Fibroblast of skin of back (primary cell): Measurements from ENCODE around the gene SPOCK2.
A peak's percentile ranks its signal among the peaks of the same experiment; 100 is the strongest.
"Not testable (repeated sequence)": the region's sequence is repeated elsewhere in the genome, so short reads cannot be mapped to it uniquely, and the experiment has no call there.

ENCODE experiments used
- DNase-seq: peaks from one replicate; pipeline ENCODE4 v3.0.0-alpha.2; 2013

Gene SPOCK2

DNA sequence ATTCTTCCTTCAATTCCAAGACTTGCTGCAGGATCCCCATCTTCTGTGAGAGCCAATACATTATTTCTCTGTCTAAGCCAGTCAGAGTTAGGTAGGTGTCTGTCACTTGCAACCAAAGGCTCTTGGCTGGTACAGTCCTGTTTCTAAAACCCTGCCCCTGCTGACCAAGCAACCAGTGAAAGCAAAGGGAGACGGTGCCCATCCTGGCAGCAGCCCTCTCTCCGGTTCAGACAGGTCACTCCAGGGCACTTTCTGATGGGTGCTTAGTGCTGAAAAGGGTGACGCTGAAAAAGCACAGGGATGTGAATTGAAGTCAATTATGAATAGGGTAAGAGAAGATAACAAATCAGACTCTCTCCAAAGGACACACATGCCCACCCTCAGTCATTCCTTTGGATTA lies 37.5 kb downstream of the SPOCK2 start:
- no peak for DNase-seq

- no peak for DNase-seq
Measured at GRCh38 chr10:72049969-72050781, 38.2 kb downstream of the SPOCK2 start.

- no peak for DNase-seq
Measured at GRCh38 chr10:72049472-72049871, 38.9 kb downstream of the SPOCK2 start.

DNA sequence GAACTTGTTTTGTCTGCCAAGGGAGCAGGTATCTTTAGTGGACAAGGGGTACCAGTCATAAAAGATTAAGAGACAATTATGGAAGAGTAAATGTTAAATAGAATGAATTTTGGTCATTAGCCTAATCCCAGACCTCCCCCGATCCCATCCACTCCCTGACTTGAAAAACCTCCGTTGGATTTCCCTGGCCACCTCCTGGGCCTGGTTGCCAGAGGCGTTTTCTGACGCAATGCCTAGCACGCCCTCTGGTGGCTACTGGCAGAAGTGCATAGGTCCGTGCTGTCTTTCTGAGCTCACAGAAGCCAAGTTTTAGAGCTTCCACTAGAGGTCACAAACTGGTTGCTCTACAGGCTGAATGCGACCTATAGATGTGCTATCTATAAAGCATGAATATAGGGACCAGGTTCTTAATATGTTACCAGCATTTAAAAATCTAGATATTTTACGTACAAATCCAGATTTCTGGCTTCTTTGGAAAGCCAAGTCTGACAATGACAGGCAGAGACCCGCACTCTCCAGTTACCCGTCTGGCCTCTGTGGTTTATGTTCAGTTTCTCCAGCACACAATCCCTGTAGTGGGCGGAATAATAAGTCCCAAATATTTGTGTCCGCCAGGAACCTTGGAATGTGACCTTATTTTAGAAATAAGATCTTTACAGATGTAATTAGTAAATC lies 39.8 kb downstream of the SPOCK2 start:
- DNase-seq: peak; percentile 88

- DNase-seq: no peak
Measured at GRCh38 chr10:72045586-72045985, 42.8 kb downstream of the SPOCK2 start.

DNA sequence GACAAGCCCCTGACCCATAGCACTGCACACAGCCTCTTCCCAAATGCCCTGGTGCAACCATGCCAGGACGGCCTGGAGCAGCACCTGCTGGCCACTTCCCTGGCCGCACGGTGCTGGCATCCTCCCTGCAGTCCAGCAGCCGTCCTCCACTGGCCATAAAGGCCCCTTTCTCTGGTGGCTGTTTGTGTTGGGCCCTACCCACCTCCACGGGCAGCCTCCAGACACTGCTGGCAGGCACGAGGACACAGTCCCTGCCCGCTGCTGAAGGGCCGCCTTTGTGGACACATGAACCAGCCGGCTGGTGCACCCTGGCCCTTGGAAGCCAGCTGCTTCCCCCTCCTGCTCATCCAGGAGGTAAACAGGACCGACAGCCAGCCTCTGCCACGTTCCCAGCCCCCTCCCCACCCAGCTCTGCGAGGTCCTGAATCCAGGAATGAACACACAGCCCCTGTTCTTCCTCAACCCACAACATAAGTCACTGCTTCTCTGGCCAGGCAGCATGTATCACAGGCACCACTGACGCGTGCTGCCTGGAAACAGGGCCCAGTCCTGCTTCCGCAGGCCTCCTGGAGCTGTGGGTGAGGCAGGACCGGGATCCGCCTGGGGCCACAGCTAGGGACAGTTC lies 43.8 kb downstream of the SPOCK2 start:
- DNase-seq: no peak

DNA sequence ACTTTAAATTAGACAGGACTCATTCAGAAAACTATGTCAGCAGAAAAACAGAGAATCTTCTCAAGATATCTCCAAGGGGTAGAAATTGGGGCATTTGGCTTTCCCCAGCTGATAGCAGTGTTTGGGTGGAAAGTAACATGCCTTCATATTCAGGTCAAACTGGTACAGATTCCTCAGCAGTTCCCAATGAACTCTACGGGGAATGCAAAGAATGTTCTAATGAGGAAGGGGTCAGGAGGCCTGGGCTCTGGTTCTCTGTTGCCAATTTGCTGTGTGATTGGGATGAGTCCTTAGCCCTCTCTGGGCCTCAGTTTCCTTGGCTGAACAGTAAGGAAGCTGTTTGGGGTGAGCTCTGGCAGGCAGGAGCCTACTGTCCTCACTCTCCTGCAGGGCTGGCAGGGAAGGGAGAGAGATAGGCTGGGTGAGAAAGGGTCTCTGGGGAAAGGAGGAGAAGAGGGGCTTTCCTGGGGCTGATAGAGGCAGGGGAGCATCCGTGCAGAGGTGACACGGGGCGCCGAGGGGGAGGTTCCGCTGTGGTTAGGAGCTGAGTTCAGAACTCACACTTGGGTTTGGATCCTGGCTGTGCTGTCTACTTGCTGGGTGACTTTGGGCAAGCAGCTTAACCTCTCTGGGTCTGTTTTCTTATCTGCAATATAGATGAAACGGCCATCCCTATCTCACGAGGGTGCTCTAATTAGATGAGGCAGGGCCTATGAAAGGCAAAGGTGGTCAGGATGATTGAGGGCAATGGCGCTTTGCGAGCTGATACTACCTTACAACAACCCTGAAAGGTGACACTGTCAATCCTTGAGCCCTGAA lies 45.1 kb downstream of the SPOCK2 start:
- no peak for DNase-seq

DNA sequence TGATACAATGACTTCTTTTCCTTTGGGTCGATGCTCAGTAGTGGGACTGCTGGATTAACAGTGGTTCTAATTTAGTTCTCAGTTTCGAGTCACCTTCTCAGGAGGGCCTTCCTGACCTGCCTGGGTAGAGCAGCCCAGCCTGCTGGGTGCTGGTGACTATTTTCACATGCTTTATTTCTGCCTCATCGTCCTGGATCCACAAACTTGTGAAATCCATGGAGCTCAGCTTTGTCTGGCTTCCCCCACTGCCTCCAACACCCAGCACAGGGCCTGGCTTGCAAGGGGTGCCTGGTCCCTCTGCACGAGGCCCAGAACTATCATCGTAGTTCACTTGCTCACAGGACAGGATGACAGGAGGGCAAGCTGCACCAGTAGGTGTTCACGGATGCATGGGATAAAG lies 46.9 kb downstream of the SPOCK2 start:
- no peak for DNase-seq

DNA sequence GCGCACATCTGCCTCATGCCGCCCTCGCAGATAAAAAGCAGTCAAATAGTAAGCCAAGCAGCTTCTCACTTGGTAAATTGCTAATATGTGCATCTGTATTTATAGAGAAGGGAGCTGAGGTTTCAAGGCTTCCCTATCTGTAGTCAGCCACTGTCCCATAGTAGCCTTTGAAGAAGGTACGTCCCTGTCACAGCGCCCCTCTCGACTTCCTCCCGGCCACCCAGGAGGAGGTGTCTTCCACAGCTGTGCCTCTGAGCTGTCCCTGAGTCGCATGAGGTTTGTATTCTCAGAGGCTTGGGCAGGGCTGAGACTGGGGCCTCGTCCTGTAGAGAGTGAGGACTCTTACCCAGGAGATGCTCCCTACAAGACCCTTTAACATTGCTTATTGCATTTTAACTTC lies 49.0 kb downstream of the SPOCK2 start:
- DNase-seq: no peak

DNA sequence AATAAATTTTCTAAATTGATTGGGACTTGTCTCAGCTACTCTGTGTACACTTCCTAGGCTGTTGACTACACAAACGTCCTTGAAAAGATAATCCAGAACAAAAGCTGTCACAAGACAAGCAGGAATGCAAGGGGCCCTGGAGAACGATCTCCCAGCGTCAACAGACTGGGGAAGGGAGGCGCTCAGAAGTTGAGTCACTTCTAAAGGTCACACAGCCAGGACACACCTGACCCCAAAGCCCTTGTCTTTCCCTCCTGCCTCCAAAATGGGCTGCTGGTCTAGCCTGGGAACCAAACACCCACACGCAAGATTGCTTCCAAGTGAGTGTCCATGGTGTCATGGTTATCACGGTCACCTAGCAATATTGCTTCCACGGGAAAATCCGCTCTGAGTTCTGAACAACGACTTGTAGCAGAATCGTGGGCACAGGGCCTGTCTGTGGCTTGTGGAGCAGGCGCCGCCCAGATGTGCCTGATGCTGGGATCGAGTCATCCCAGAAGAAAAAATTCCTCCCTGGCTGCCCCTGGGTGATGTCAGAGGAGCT lies 49.8 kb downstream of the SPOCK2 start:
- peak; percentile 47 for DNase-seq

DNA sequence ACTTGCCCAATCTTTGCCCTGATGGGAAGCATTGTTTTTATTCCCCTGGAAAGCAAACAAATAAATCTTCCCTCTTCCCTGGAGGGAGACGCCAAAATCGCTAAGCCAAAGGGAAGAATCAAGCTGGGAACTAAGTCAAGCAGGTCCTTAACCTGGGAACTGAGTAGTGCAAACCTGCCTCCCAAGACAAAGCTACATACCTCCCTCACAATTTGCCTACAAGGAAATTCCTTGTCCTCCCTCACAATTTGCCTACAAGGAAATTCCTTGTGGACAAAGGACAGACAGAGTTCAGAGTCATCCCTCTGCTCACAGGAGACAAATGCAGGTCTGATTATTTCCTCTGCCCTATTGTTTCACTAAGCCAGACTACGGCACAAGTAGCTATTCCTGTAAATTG lies 50.5 kb downstream of the SPOCK2 start:
- no peak for DNase-seq

- no peak for DNase-seq
Measured at GRCh38 chr10:72037266-72037665, 51.1 kb downstream of the SPOCK2 start.

DNA sequence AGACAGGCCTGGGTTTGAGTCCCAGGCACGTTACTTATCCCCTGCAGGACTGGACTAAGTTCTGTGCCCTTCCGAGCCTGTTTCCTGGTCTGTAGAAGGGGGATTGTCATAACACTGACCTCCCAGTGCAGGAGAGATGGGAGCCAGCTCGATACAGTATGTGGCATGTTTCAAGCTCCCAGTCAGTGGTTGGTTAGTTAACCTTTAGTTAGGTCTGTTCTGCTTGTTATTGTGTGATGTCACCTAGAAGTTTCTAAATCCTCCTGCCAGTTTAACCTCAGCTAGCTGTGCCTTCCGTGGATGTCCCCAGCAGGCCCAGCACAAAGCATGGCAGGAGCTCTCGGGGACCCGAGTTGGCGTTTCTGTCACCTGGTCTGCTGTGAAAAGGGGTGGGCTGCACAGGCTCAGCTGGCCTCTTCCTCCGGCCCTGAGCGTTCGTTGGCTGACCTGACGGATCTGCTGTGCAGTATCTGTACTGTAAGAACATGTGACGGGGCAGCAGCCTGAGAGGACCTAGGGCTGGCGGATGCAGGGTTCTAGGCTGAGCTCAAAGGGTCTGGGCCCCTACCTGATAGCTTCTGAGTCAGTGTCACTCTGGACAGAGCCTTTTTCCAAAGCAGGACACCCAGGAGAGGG lies 53.0 kb downstream of the SPOCK2 start:
- no peak for DNase-seq

DNA sequence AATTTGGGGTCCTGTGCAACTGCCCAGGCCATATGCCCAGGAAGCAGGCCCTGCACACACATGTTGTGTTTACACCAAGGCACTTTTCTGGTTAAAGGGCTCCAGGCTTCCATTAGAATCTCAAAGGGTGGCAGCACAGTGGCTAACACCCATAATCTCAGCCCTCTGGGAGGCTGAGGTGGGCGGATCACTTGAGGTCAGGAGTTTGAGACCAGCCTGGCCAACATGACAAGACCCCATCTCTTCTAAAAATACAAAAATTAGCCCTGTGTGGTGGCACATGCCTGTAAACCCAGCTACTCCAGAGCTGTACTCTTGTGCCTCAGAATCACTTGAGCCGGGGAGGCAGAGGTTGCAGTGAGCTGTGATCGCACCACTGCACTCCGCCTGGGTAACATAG lies 53.6 kb downstream of the SPOCK2 start:
- DNase-seq: no peak

DNA sequence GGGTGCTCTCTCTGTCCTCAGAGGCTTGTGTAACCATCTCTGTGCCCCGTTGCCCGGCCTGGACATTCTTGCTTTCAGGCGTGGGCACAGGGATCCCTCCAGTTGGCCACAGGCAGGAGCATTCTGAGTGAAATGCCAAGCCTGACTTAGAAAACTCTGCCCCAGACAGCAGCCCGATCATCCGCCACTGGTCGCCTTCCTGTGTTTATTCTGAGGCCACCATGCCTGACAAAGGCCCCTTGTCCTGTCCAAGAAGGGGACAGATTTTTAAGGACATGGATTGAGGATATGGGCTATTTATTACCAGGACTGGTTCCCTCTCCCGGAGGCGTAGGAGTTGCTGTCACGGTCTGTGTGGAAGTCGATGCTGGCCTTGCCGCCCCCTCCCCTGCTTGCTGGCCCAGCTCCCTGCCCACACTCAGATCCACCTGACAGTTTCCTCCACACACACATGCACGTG lies 54.3 kb downstream of the SPOCK2 start:
- no peak for DNase-seq

DNA sequence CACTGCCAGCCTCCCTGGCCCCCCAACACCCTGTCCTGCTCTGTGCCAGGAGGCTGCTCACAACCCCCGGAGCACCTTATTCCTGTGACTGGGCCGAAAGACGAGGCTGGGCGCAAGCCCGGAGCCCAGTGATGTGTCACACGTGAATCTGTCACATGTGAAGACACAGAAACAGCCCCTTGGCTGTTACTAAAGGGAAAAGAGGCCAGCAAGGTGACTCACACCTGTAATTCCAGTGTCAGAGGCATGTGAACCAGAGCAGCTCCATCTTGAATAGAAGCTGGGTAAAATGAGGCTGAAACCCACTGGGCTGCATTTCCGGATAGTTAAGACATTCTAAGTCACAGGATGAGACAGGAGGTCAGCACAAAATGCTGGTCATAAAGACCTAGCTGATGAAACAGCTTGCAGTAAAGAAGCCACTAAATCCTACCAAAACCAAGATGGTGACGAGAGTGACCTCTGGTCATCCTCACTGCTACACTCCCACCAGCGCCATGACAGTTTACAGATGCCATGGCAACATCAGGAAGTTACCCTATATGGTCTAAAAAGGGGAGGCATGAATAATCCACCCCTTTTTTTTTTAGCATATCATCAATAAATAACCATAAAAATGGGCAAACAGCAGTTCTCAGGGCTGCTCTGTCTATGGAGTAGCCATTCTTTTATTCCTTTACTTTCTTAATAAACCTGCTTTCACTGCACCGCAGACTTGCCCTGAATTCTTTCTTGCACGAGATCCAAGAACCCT lies 55.8 kb downstream of the SPOCK2 start:
- DNase-seq: not testable (repeated sequence)

DNA sequence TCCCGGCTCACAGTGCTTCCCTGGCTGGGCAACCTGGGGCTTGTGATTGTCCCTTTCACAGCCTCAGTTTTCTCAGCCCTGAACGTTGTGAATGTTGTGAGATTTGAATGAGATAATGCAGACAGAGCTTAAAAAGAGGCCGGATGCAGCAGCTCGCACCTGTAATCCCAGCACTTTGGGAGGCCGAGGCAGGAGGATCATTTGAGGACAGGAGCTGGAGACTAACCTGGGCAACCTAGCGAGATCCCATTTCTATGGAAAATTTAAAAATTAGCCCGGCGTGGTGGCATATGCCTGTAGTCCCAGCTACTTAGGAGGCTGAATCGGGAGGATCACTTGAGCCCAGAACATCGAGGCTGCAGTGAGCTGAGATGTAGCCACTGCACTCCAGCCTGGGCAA lies 56.6 kb downstream of the SPOCK2 start:
- DNase-seq: no peak

- no peak for DNase-seq
Measured at GRCh38 chr10:72030762-72031543, 57.4 kb downstream of the SPOCK2 start.

GRCh38 chr10:72029414-72029813 lies 58.9 kb downstream of the SPOCK2 start:
- DNase-seq: no peak

GRCh38 chr10:72027498-72027897 lies 60.9 kb downstream of the SPOCK2 start:
- no peak for DNase-seq
